Measurements from ENCODE around the gene CLPTM1L.
"Not testable (repeated sequence)": the region's sequence is repeated elsewhere in the genome, so short reads cannot be mapped to it uniquely, and the experiment has no call there.

CLPTM1L gene

DNA sequence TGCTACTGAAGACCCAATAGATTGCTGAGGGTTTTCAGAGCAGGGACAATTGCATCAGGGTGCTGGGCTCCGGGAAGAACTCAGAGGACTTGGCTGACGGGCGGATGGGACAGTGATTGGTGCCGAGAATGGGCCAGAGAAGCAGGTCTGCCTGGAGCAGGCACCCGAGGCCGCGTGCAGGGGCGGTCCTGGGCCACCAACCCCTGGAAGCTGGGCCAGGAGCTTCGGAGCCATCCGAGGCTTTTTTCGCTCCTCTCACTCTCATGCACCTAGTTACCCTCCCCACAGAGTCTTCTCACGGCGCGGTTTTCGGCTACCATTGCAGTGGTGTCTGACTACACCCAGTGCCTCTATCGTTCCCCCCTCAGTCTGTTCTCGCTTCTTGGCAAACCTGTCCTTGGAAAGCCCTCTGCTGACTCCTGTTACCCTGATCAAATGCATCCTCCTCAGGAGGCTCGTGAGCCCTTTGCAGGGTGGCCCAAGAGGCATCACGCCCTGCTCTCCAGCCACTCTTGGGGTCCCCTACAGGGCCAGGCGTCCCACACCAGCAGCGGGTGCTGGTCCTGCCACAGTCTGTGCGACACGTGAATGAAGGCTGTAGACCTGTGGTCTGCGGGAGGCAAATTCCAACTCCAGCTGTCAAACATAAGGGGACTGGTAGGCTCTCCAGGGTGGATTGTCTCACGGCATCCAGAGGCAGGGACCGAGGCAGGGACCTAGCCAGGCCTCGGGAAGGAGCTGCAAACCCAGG, 1.2 kb upstream of the CLPTM1L start:
- peak overlapping the region; percentile 96 for H3K4me3 ChIP-seq (ENCODE audit: low read length)
- no peak for DNase-seq (ENCODE audit: low read depth)
- TF ChIP-seq, protein P1, sequence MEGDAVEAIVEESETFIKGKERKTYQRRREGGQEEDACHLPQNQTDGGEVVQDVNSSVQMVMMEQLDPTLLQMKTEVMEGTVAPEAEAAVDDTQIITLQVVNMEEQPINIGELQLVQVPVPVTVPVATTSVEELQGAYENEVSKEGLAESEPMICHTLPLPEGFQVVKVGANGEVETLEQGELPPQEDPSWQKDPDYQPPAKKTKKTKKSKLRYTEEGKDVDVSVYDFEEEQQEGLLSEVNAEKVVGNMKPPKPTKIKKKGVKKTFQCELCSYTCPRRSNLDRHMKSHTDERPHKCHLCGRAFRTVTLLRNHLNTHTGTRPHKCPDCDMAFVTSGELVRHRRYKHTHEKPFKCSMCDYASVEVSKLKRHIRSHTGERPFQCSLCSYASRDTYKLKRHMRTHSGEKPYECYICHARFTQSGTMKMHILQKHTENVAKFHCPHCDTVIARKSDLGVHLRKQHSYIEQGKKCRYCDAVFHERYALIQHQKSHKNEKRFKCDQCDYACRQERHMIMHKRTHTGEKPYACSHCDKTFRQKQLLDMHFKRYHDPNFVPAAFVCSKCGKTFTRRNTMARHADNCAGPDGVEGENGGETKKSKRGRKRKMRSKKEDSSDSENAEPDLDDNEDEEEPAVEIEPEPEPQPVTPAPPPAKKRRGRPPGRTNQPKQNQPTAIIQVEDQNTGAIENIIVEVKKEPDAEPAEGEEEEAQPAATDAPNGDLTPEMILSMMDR (IDR thresholded peaks at IDR 0.05; ENCODE audit: insufficient read depth, low read depth, low read length, missing control alignments): no peak

DNA sequence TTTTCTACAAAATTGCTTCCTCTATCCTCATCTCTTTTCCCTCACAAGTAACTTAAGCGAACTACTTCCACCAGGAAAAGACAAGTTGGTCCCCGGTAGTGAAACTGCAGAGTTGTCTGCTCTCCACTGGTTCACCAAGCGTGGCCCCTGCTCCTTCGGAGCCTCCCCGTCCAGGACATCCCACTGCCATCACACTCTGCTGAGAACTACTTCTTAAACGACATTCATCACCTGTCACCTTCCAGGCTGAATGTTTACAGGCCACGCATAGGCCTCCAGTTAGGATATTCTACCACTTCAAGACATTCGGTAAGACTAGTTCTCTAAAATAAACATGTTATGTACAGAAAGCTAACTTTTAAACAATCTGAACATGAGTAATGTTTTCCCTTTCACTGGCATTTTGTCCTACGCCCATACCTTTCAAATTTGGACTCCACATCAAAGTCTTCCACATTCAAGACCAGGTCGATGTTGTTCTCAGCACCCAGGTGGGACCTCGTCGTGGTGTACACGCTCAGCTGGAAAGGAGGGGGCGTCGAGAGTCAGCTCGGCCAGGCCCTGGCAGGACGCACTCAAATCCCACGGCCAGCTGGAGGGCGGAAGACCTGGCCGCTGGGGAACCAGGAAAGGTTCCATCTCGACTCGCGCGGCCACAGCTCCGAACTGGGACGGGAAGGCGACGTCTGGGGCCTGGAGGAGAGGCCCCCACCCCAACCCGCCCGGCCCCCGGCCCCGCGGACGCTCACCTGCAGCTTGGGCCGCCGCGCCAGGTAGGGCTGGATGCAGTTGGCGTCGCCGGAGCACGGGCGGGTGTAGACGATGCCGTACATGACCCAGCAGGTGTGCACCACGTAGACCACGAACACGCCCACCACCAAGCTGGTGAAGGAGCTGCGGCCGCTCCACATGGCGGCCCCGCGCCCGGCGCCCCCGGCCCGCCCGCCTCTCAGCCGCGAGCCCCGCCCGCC, 683 bp downstream of the CLPTM1L start:
- TF ChIP-seq, protein P1 (IDR thresholded peaks at IDR 0.05; ENCODE audit: insufficient read depth, low read depth, low read length, missing control alignments): no peak
- peak overlapping the region; percentile 73 for H3K4me3 ChIP-seq (ENCODE audit: low read length)
- DNase-seq (ENCODE audit: low read depth): peak; percentile 24

DNA sequence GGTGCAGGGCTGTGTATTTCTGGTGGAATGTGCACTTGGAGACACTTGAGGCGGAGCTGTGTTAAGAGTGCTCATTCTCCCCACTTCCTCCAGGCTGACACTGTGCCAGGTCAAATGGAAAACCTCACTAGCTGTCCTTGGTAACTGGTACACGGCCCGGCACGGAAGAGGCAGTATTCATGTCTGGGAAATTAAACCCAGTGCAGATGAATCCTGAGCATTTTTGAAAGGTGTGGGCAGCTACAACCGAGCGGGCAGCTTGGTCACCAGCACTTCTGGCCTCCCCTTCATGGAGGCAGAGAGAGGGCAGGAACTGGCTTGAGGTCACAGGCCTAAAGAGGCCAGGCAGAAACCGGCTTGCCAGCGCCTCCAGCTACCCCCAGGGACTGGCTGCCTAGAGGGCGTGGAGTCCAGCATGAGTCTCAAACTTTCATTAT, 1.6 kb downstream of the CLPTM1L start:
- DNase-seq (ENCODE audit: low read depth): no peak

DNA sequence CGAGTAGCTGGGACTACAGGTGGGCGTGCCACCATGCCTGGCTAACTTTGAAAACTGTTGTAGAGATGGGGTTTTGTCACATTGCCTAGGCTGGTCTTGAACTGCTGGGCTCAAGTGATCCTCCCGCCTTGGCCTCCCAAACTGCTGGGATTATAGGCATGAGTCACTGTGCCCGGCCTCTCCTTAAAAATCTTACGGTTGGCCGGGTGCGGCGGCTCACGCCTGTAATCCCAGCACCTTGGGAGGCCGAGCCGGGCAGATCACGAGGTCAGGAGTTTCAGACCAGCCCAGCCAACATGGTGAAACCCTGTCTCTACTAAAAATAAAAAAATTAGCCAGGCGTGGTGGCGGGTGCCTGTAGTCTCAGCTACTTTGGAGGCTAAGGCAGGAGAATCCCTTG, 2.2 kb downstream of the CLPTM1L start:
- H3K4me3 ChIP-seq (ENCODE audit: low read length); DNase-seq (ENCODE audit: low read depth): not testable (repeated sequence)

More for the DNA sequence above, 1.6 kb downstream of the CLPTM1L start:
- no peak overlapping the region for H3K4me3 ChIP-seq (ENCODE audit: low read length)
- TF ChIP-seq, protein P1 (IDR thresholded peaks at IDR 0.05; ENCODE audit: insufficient read depth, low read depth, low read length, missing control alignments): no peak

- DNase-seq (ENCODE audit: low read depth): no peak
- TF ChIP-seq, protein P1 (IDR thresholded peaks at IDR 0.05; ENCODE audit: insufficient read depth, low read depth, low read length, missing control alignments): no peak
Observed at GRCh38 chr5:1342268-1342667, 2.6 kb downstream of the CLPTM1L start.

DNA sequence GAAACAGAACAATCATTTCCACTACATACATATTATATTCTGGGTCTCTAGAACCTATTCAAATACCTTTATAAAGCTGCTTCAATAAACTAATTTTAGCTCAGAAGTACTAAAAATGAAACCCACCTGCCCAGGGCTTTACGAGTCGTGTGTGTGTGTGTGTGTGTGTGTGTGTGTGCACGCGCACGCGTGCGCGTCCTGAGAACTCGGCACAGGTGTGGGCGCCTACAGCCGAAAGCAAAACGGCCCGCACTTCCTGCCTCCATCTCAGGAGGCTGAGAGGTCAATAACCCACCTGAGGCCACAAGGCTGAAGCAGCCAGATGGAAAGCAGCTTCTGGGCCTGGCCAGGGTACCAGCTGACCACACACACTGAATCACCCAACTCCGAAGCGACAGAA, 3.0 kb downstream of the CLPTM1L start:
- DNase-seq (ENCODE audit: low read depth): no peak
- TF ChIP-seq, protein P1 (IDR thresholded peaks at IDR 0.05; ENCODE audit: insufficient read depth, low read depth, low read length, missing control alignments): no peak
- no peak overlapping the region for H3K4me3 ChIP-seq (ENCODE audit: low read length)

More at GRCh38 chr5:1342268-1342667, 2.6 kb downstream of the CLPTM1L start:
- H3K4me3 ChIP-seq (ENCODE audit: low read length): no peak overlapping the region

DNA sequence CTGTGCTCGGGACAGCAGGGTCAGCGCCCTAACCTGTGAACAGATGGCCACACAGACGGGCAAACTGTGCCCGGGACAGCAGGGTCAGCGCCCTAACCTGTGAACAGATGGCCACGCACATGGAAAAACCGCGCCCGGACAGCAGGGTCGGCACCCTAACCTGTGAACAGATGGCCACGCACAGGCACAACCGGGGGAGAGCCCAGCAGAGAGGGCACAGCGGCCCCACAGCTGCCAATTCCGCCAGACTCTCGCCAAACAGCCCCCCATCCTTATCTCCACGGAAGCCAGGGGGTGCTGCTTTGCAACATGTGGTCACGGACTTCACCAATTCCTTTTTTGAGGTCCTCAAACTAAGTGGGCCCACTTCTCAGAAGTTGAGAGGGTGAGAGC, 5.1 kb downstream of the CLPTM1L start:
- not testable (repeated sequence) for DNase-seq (ENCODE audit: low read depth)

DNA sequence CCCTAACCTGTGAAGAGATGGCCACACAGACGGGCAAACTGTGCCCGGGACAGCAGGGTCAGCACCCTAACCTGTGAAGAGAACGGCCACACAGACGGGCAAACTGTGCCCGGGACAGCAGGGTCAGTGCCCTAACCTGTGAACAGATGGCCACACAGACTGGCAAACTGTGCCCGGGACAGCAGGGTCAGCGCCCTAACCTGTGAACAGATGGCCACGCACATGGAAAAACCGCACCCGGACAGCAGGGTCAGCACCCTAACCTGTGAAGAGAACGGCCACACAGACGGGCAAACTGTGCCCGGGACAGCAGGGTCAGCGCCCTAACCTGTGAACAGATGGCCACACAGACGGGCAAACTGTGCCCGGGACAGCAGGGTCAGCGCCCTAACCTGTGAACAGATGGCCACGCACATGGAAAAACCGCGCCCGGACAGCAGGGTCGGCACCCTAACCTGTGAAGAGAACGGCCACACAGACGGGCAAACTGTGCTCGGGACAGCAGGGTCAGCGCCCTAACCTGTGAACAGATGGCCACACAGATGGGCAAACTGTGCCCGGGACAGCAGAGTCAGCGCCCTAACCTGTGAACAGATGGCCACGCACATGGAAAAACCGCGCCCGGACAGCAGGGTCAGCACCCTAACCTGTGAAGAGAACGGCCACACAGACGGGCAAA, 5.6 kb downstream of the CLPTM1L start:
- not testable (repeated sequence) for DNase-seq (ENCODE audit: low read depth); H3K4me3 ChIP-seq (ENCODE audit: low read length)

More for the DNA sequence above, 5.1 kb downstream of the CLPTM1L start:
- not testable (repeated sequence) for H3K4me3 ChIP-seq (ENCODE audit: low read length)
